ENCODE results near the gene PGC. TPM values are rescaled to one million over a fixed set of nuclear protein-coding genes. Genes with fewer than 3 reads are reported as not detected.

PGC gene
- total RNA-seq, 1 donor from 2014 or later, result not detected

DNA sequence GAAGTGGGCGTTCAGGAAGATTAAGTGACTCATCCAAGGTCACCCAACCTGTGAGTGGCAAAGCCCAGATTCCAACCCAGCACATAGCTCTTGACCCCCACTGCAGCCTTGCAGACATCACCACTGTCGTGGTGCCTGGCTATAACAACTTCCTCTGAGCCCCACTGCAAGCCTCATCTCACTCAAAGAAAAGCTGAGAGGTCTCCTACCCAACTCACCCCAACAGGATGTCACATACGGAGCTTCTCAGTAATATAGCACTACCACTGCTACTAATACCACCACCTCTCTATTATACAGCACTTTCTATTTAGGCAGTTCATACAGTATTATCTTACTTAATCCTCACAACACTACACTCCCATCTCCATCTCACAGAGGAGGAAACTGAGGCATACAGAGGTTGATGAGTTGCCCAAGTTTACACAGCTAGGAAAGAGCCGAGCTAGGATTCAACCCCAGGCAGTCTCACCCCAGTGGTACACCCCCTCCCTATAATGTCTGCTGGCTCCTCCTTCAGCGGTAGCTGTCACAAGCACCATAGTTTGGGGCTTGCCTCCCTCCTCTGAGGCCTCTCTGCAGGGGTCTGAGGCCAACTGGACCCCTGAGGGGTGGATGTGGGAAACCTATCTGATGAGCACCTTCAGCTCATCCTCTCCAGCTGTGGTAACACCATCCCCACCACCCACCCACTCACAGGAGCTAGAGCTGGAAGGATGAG, 31.2 kb downstream of the PGC start:
- H3K4me3 Mint-ChIP-seq (ENCODE audit: unreplicated experiment), result no peak overlapping the region
- TF ChIP-seq, protein P1, sequence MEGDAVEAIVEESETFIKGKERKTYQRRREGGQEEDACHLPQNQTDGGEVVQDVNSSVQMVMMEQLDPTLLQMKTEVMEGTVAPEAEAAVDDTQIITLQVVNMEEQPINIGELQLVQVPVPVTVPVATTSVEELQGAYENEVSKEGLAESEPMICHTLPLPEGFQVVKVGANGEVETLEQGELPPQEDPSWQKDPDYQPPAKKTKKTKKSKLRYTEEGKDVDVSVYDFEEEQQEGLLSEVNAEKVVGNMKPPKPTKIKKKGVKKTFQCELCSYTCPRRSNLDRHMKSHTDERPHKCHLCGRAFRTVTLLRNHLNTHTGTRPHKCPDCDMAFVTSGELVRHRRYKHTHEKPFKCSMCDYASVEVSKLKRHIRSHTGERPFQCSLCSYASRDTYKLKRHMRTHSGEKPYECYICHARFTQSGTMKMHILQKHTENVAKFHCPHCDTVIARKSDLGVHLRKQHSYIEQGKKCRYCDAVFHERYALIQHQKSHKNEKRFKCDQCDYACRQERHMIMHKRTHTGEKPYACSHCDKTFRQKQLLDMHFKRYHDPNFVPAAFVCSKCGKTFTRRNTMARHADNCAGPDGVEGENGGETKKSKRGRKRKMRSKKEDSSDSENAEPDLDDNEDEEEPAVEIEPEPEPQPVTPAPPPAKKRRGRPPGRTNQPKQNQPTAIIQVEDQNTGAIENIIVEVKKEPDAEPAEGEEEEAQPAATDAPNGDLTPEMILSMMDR (IDR thresholded peaks at IDR 0.05; ENCODE audit: partially characterized antibody, unreplicated experiment), result no peak
- no peaks in the 10 kb centered on the region for H3K4me1 Mint-ChIP-seq (ENCODE audit: low read depth, unreplicated experiment)
- no peak for DNase-seq
- H3K27me3 Mint-ChIP-seq (ENCODE audit: unreplicated experiment), result peaks cover 2% of the 10 kb centered on the region
- H3K9me3 Mint-ChIP-seq (ENCODE audit: unreplicated experiment), result peaks cover 6% of the 10 kb centered on the region
- H3K27ac Mint-ChIP-seq (ENCODE audit: unreplicated experiment), result no peak overlapping the region
- no peaks in the 10 kb centered on the region for H3K36me3 Mint-ChIP-seq (ENCODE audit: unreplicated experiment)

DNA sequence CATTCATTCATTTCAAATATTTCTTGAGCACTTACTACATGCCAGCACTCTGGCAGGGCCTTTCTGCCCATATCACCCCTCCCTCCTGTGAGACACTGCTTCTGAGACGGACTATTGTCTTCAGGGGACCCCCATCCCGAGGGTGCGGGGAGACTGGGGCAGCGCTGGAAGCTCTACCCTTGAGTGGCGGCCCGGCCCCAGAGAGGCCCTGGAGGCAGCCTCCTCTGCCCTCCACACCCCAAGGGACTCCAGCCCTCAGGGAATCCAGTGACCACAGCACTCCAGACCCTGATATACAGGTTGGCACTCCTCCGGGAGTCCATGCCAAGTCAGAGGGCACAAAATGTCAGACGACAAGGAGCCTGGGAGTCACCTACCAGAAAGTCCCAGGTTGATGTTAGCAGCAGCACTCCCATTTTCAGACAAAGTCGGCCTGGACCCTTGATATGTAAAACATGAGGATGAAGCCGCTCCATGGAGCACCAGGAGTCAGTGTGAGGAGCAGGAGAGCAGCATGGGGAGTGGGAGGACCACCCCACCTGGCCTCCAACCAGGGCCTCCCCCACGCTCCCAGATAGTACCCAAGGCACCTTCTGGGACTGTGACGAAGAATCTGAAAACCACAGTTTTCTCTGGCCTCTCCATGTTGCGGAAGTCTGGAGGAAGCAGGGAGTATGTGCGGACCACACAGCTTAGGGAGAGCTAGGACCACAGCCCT, 32.5 kb downstream of the PGC start:
- TF ChIP-seq, protein P1 (IDR thresholded peaks at IDR 0.05; ENCODE audit: partially characterized antibody, unreplicated experiment), result no peak
- DNase-seq, result no peak
- no peak overlapping the region for H3K4me3 Mint-ChIP-seq (ENCODE audit: unreplicated experiment)

DNA sequence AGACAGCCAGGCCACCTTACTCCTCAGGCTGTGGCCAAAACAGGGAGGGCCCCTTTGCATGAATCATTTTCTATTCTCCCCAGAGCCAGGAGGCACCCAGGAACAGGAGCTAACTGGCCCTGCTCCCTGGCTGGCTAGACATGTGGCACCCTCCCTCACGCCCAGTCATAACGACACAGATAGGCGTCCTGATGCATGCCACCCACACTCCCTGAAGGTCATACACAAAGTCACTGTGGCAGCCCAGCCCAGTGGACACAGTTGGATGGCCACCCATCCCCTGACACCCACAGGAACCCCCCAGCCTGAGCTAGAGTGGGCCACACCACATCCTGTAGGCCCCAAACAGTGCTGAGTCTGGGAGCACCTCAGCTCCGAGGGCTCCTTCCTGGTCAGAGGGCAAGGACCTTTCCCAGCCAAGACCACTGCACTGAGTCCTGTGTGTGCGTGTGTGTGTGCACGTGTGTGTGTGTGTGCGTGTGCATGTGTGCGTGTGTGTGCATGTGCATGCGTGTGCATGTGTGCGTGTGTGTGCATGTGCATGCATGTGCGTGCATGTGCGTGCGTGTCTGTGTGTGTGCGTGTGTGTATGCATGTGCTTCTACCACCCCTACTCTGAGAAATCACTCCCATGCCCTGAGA, 33.4 kb downstream of the PGC start:
- DNase-seq, result no peak
- no peak overlapping the region for H3K27ac Mint-ChIP-seq (ENCODE audit: unreplicated experiment)
- no peaks in the 10 kb centered on the region for H3K36me3 Mint-ChIP-seq (ENCODE audit: unreplicated experiment)
- peaks cover 6% of the 10 kb centered on the region for H3K27me3 Mint-ChIP-seq (ENCODE audit: unreplicated experiment)
- H3K4me1 Mint-ChIP-seq (ENCODE audit: low read depth, unreplicated experiment), result no peaks in the 10 kb centered on the region
- TF ChIP-seq, protein P1 (IDR thresholded peaks at IDR 0.05; ENCODE audit: partially characterized antibody, unreplicated experiment), result no peak
- no peak overlapping the region for H3K4me3 Mint-ChIP-seq (ENCODE audit: unreplicated experiment)
- H3K9me3 Mint-ChIP-seq (ENCODE audit: unreplicated experiment), result peaks cover 6% of the 10 kb centered on the region

More for the DNA sequence above, 32.5 kb downstream of the PGC start:
- no peaks in the 10 kb centered on the region for H3K4me1 Mint-ChIP-seq (ENCODE audit: low read depth, unreplicated experiment)
- H3K27me3 Mint-ChIP-seq (ENCODE audit: unreplicated experiment), result peaks cover 6% of the 10 kb centered on the region
- H3K9me3 Mint-ChIP-seq (ENCODE audit: unreplicated experiment), result peaks cover 6% of the 10 kb centered on the region
- H3K36me3 Mint-ChIP-seq (ENCODE audit: unreplicated experiment), result no peaks in the 10 kb centered on the region
- H3K27ac Mint-ChIP-seq (ENCODE audit: unreplicated experiment), result no peak overlapping the region

DNA sequence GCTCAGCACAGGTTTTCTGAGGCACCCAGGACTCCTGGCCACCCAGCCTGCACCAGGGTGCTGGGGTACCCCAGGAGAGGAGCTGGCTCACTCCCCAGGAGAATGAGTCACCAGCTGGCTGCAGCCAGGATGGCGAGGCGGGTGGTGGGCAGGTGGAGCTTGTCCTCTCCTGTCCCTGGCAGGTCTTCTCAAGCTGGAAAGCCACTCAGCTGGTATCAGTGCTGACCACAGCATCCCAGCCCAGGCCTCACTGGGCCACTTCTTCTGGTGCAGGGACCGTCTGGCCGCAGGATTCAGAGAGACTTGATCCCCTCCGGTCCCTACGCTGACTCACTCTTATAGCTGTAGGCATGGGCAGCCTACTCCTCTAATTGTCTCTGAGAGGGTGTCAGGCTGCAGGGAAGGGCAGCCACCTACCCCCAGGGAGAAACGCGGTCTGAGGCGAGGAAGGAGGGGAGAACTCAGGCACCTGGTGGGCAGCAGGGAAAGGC, 34.0 kb downstream of the PGC start:
- TF ChIP-seq, protein P1 (IDR thresholded peaks at IDR 0.05; ENCODE audit: partially characterized antibody, unreplicated experiment), result no peak
- Mint-ChIP-seq H3K4me3 (ENCODE audit: unreplicated experiment) (no peak overlapping the region), H3K27me3 (ENCODE audit: unreplicated experiment) (peaks cover 9% of the 10 kb centered on the region), H3K4me1 (ENCODE audit: low read depth, unreplicated experiment) (no peaks in the 10 kb centered on the region), H3K36me3 (ENCODE audit: unreplicated experiment) (no peaks in the 10 kb centered on the region), H3K27ac (ENCODE audit: unreplicated experiment) (no peak overlapping the region), H3K9me3 (ENCODE audit: unreplicated experiment) (peaks cover 6% of the 10 kb centered on the region)
- DNase-seq, result no peak
